ENCODE results near the gene NUDT2.

NUDT2 gene

GRCh38 chr9:34370970-34371880 is 41.9 kb downstream of the NUDT2 start:
- DNase-seq (ENCODE audit: low spot score) = no peak

GRCh38 chr9:34371886-34372466 is 42.6 kb downstream of the NUDT2 start:
- no peak for DNase-seq (ENCODE audit: low spot score)

- peak; percentile 15 for DNase-seq (ENCODE audit: low spot score)
Observed at GRCh38 chr9:34372467-34373011, 43.2 kb downstream of the NUDT2 start.

- no peak for DNase-seq (ENCODE audit: low spot score)
Observed at GRCh38 chr9:34373749-34374148, 44.4 kb downstream of the NUDT2 start.

- no peak for DNase-seq (ENCODE audit: low spot score)
Observed at GRCh38 chr9:34374339-34374738, 45.0 kb downstream of the NUDT2 start.

GRCh38 chr9:34374905-34375552 is 45.7 kb downstream of the NUDT2 start:
- no peak for DNase-seq (ENCODE audit: low spot score)

GRCh38 chr9:34375901-34376595 is 46.7 kb downstream of the NUDT2 start:
- DNase-seq (ENCODE audit: low spot score) = peak; percentile 61

- peak; percentile 97 for DNase-seq (ENCODE audit: low spot score)
Observed at GRCh38 chr9:34376596-34377403, 47.4 kb downstream of the NUDT2 start, which contains the start of gene MYORG. MYORG (minus strand) TSS chr9:34376898; CDS start chr9:34372943, 3,955 bp downstream.

GRCh38 chr9:34377404-34377746 is 48.0 kb downstream of the NUDT2 start:
- no peak for DNase-seq (ENCODE audit: low spot score)

GRCh38 chr9:34378376-34379060 is 49.1 kb downstream of the NUDT2 start:
- no peak for DNase-seq (ENCODE audit: low spot score)

GRCh38 chr9:34379334-34380033 is 50.1 kb downstream of the NUDT2 start:
- peak; percentile 80 for DNase-seq (ENCODE audit: low spot score)

- no peak for DNase-seq (ENCODE audit: low spot score)
Observed at GRCh38 chr9:34380034-34380510, 50.7 kb downstream of the NUDT2 start.

GRCh38 chr9:34380511-34381315 is 51.3 kb downstream of the NUDT2 start:
- peak; percentile 87 for DNase-seq (ENCODE audit: low spot score)

- DNase-seq (ENCODE audit: low spot score) = no peak
Observed at GRCh38 chr9:34381323-34381722, 52.0 kb downstream of the NUDT2 start.

GRCh38 chr9:34382054-34382453 is 52.7 kb downstream of the NUDT2 start:
- no peak for DNase-seq (ENCODE audit: low spot score)

- no peak for DNase-seq (ENCODE audit: low spot score)
Observed at GRCh38 chr9:34382879-34383278, 53.5 kb downstream of the NUDT2 start.

- DNase-seq (ENCODE audit: low spot score) = no peak
Observed at GRCh38 chr9:34383904-34384303, 54.5 kb downstream of the NUDT2 start.

GRCh38 chr9:34384368-34385165 is 55.2 kb downstream of the NUDT2 start:
- no peak for DNase-seq (ENCODE audit: low spot score)

Data from RKO (cell line).